Upper lobe of left lung (tissue), 4 donors: ENCODE results near the gene GLIS1.

ENCODE experiments used
- POLR2A ChIP-seq, 4 donors: fragments of 450-650 bp; IDR thresholded peaks; one replicate each; pipeline ENCODE4 v1.5.1; 2016 to 2017; ENCODE audit warnings: antibody characterized with exemption in 4 of 4, mild to moderate bottlenecking in 2 of 4
- POLR2AphosphoS5 ChIP-seq, 2 donors: sonication (generic); formaldehyde crosslinking; IDR thresholded peaks; one replicate each; pipeline ENCODE4 v1.5.1; 2017; ENCODE audit warnings: antibody characterized with exemption in 2 of 2

GRCh38 chr1:53583868-53584776 is 154.8 kb downstream of the GLIS1 start:
- TF ChIP-seq POLR2A (IDR thresholded peaks at IDR 0.05): no peak
- TF ChIP-seq POLR2AphosphoS5 (IDR thresholded peaks at IDR 0.05): no peak
